K562 (cell line): Measurements from ENCODE around the gene RPS6KA4. TPM values are rescaled to one million over a fixed set of nuclear protein-coding genes. Genes with fewer than 3 reads are reported as not detected.

Source experiments
- ARID4B ChIP-seq: sonication (generic); formaldehyde crosslinking; IDR thresholded peaks from 2 replicates; pipeline ENCODE4 v1.8.0; 2022; ENCODE audit warnings: mild to moderate bottlenecking, missing genetic modification reagents
- CHD4 ChIP-seq: fragments of 200-600 bp; sonication (generic); IDR thresholded peaks from 3 replicates; pipeline ENCODE4 v1.6.1; 2012; ENCODE audit warnings: low read depth, mild to moderate bottlenecking, mixed read lengths, low read length, inconsistent platforms; ENCODE audit not compliant: insufficient read depth, insufficient replicate concordance, poor library complexity, severe bottlenecking
- DIDO1 ChIP-seq: fragments of 450-650 bp; IDR thresholded peaks from 2 replicates; pipeline ENCODE4 v1.6.1; 2016; ENCODE audit warnings: low read depth, missing biosample characterization, missing genetic modification characterization
- DNMT1 ChIP-seq: fragments of 450-650 bp; IDR thresholded peaks from 2 replicates; pipeline ENCODE4 v1.6.1; 2016; ENCODE audit warnings: antibody characterized with exemption, mild to moderate bottlenecking
- NR2C2 ChIP-seq, 2 experiments: fragments of 200-800 bp in 1 of 2; sonication (Bioruptor generic) in 1 of 2; sonication (generic) in 1 of 2; formaldehyde crosslinking in 1 of 2; IDR thresholded peaks; 2 replicates each; pipeline versions ENCODE4 v1.6.1 to v1.8.0; 2016 to 2022; ENCODE audit warnings: mild to moderate bottlenecking in 1 of 2, missing compliant biosample characterization in 1 of 2, missing genetic modification characterization in 1 of 2, missing genetic modification reagents in 1 of 2
- PREB ChIP-seq: sonication (generic); formaldehyde crosslinking; IDR thresholded peaks from 2 replicates; pipeline ENCODE4 v1.8.1; 2023; ENCODE audit warnings: mild to moderate bottlenecking, missing genetic modification reagents
- ZNF316 ChIP-seq: fragments of 450-650 bp; IDR thresholded peaks from 2 replicates; pipeline ENCODE4 v1.6.1; 2016
- ZNF655 ChIP-seq: fragments of 250-450 bp; sonication (Bioruptor Pico); IDR thresholded peaks from 2 replicates; pipeline ENCODE4 v1.5.0; 2021
- polyA plus RNA-seq, 8 experiments: library from polyadenylated mRNA; depleted of rRNA in 4 of 8; stranded (reverse) in 5 of 8; unstranded in 3 of 8; fragments of >200 nt; fragmentation: Nextera tagmentation in 2 of 8; fragmentation: Illumina TruSeq in 1 of 8; extraction: Ambion mirVana in 2 of 8; extraction: Trizol in 1 of 8; gene quantifications; 2 replicates each; pipeline versions ENCODE4 v1.2.1 to v1.2.3, GENCODE V29; 2011 to 2014; ENCODE audit warnings: inconsistent platforms in 1 of 8, missing spikeins in 1 of 8
- total RNA-seq, 7 experiments: library from RNA; depleted of rRNA in 6 of 7; stranded (reverse); fragments of >200 nt in 6 of 7; fragmentation: Illumina TruSeq in 2 of 7; extraction: Trizol in 2 of 7; gene quantifications; 2 replicates each; pipeline versions ENCODE4 v1.2.1 to v1.2.3, GENCODE V29; 2011 to 2021; ENCODE audit warnings: low replicate concordance in 1 of 7
- TF ChIP-seq, protein P1 (sequence below): fragments of 250-450 bp; sonication (Bioruptor Pico); IDR thresholded peaks from 2 replicates; pipeline ENCODE4 v1.5.1; 2021; ENCODE audit warnings: mild to moderate bottlenecking
- TF ChIP-seq, protein P2 (sequence below): fragments of 450-650 bp; IDR thresholded peaks from 2 replicates; pipeline ENCODE4 v1.6.1; 2016; ENCODE audit warnings: borderline replicate concordance

Gene RPS6KA4
- total and polyA plus RNA-seq, 9 of the 15 experiments (the other 6 are each of a cell fraction or from before 2014, with no cell fraction given): 0.15 to 23.8 (median 9.8) TPM

GRCh38 chr11:64317325-64317960, 41.5 kb upstream of the RPS6KA4 start, which contains the start of gene TRMT112 (continued):
- TF ChIP-seq, protein P1, sequence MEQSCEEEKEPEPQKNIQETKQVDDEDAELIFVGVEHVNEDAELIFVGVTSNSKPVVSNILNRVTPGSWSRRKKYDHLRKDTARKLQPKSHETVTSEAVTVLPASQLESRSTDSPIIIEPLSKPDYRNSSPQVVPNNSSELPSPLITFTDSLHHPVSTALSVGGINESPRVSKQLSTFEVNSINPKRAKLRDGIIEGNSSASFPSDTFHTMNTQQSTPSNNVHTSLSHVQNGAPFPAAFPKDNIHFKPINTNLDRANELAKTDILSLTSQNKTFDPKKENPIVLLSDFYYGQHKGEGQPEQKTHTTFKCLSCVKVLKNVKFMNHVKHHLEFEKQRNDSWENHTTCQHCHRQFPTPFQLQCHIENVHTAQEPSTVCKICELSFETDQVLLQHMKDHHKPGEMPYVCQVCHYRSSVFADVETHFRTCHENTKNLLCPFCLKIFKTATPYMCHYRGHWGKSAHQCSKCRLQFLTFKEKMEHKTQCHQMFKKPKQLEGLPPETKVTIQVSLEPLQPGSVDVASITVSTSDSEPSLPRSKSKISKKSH: no peak
- TF ChIP-seq ZNF655: no peak
- TF ChIP-seq CHD4: no peak
- TF ChIP-seq PREB (CRISPR knock-in tag): 0 out of 2 replicates have a peak, but pooled peaks have one; percentile 83
- TF ChIP-seq ARID4B (CRISPR knock-in tag): peak; percentile 87; the same call in 1 of the 2 replicates
- TF ChIP-seq, protein P2, sequence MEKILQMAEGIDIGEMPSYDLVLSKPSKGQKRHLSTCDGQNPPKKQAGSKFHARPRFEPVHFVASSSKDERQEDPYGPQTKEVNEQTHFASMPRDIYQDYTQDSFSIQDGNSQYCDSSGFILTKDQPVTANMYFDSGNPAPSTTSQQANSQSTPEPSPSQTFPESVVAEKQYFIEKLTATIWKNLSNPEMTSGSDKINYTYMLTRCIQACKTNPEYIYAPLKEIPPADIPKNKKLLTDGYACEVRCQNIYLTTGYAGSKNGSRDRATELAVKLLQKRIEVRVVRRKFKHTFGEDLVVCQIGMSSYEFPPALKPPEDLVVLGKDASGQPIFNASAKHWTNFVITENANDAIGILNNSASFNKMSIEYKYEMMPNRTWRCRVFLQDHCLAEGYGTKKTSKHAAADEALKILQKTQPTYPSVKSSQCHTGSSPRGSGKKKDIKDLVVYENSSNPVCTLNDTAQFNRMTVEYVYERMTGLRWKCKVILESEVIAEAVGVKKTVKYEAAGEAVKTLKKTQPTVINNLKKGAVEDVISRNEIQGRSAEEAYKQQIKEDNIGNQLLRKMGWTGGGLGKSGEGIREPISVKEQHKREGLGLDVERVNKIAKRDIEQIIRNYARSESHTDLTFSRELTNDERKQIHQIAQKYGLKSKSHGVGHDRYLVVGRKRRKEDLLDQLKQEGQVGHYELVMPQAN: peak; percentile 89; the same call in 1 of the 2 replicates
- TF ChIP-seq DNMT1: no peak
- no peak; the same call in 1 of the 2 replicates for TF ChIP-seq NR2C2 (CRISPR knock-in tag; IDR thresholded peaks at IDR 0.05)
- TF ChIP-seq NR2C2 (tag; IDR thresholded peaks at IDR 0.05): peak; percentile 88
- TF ChIP-seq ZNF316: peak; percentile 97
- 0 out of 2 replicates have a peak, but pooled peaks have one; percentile 40 for TF ChIP-seq DIDO1
